Testis (tissue), 3 donors: ENCODE measurements around the gene NDOR1. TPM values are rescaled to one million over a fixed set of nuclear protein-coding genes. Genes with fewer than 3 reads are reported as not detected.

Source experiments
- DNase-seq: peaks from one replicate; pipeline ENCODE4 v3.0.0-alpha.2; 2019
- H3K27ac ChIP-seq, 2 donors: fragments of 200-600 bp; sonication (generic); one replicate each; pipeline ENCODE4 v1.5.1; 2019
- H3K27me3 ChIP-seq: fragments of 200-600 bp; sonication (generic); one replicate; pipeline ENCODE4 v1.5.1; 2019
- H3K36me3 ChIP-seq: fragments of 200-600 bp; sonication (generic); one replicate; pipeline ENCODE4 v1.5.1; 2017; ENCODE audit warnings: low read depth; ENCODE audit errors: missing control alignments
- H3K4me1 ChIP-seq: fragments of 200-600 bp; sonication (generic); one replicate; pipeline ENCODE4 v1.5.1; 2019
- H3K4me3 ChIP-seq, 2 donors: fragments of 200-600 bp; sonication (generic); one replicate each; pipeline ENCODE4 v1.5.1; 2017 to 2019
- H3K9me3 ChIP-seq: fragments of 200-600 bp; sonication (generic); one replicate; pipeline ENCODE4 v1.5.1; 2017
- POLR2A ChIP-seq: fragments of 450-650 bp; IDR thresholded peaks from one replicate; pipeline ENCODE4 v1.6.1; 2017; ENCODE audit warnings: antibody characterized with exemption, mild to moderate bottlenecking, moderate library complexity
- WGBS, 2 donors: methylation state at CpG; one replicate each; pipeline ENCODE4 v1.1.5; 2018; 5-methylcytosine and 5-hydroxymethylcytosine counted together
- intact Hi-C: fragments of 100-400 bp; cut with DNase I; formaldehyde crosslinking; loops from one replicate; pipeline ENCODE4 v1.15.1; 2023; ENCODE audit warnings: low total_unique reads
- polyA plus RNA-seq: library from polyadenylated mRNA; stranded (reverse); fragments of 350-450 nt; fragmentation: Illumina TruSeq; extraction: RNeasy Lipid Tissue Mini Kit (QIAGEN cat#74804); gene quantifications from one replicate; pipeline ENCODE4 v1.2.3, GENCODE V29; 2014; ENCODE audit warnings: low read depth, low replicate concordance; ENCODE audit not compliant: insufficient read depth
- total RNA-seq, 2 donors: library from RNA; depleted of rRNA; stranded (reverse); fragments of >200 nt; gene quantifications; one replicate each; pipeline ENCODE4 v1.2.3, GENCODE V29; 2016
- TF ChIP-seq, protein P1 (sequence below), 3 experiments: fragments of 450-650 bp in 2 of 3; fragments of 200-600 bp in 1 of 3; sonication (generic) in 1 of 3; IDR thresholded peaks; one replicate each; pipeline ENCODE4 v1.5.1; 2016 to 2019; ENCODE audit warnings: antibody characterized with exemption in 3 of 3, mild to moderate bottlenecking in 2 of 3, moderate library complexity in 1 of 3

The NDOR1 gene
- total and polyA plus RNA-seq, 3 donors from 2014 or later, result 21.9 to 29.1 (median 27.5) TPM

DNA sequence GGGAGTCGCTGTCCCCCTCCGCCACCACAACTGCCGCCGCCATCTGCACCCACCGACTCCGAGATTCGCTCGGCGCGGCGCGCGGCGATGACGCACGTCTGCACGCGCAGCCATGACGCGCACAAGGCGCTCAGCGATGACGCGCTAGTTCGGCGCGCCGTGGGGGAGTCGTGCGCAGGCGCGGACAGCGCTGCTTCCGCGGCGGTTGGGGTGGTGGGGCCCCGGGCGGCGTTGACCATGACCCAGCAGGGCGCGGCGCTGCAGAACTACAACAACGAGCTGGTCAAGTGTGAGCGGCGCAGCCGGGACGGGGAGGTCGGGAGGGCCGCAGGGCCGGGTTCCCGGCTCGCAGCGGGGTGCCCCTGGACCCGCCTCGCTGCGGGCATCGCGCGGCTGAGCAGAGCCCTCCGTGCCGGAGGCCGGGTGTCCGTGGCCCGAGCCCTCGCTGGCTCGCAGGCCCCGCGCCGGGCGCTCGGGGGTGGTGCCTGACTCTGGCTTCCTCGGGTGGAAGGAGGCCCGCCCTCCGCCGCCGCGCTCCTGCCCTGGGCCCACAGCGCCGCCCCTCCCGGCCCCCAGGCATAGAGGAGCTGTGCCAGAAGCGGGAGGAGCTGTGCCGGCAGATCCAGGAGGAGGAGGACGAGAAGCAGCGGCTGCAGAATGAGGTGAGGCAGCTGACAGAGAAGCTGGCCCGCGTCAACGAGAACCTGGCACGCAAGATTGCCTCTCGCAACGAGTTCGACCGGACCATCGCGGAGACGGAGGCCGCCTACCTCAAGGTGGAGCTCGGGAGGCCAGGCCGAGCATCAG is 16.8 kb upstream of the NDOR1 start, which contains the start of the genes ANAPC2 and SSNA1:
ANAPC2 (minus strand) TSS at position 71 of the 807 bp plus-strand sequence; CDS start at position 43, 28 bp downstream.
SSNA1 (plus strand) TSS at position 187 of the 807 bp plus-strand sequence; CDS start at position 238, 51 bp downstream.
- H3K36me3 ChIP-seq, result no peaks in the 10 kb centered on the region
- no peaks in the 10 kb centered on the region for H3K27me3 ChIP-seq
- intact Hi-C loops, result no loop called here
- H3K4me3 ChIP-seq, result peak within 1 kb of the TSS; percentile 96 to 98
- 0 to 1% methylated on average over 5 to 59 of the region's 98 CpGs for WGBS, 2 donors
- no peaks in the 10 kb centered on the region for H3K9me3 ChIP-seq
- peak within 1 kb of the TSS; percentile 68 to 86 for H3K27ac ChIP-seq
- peak; percentile 93 for DNase-seq
- TF ChIP-seq, protein P1, sequence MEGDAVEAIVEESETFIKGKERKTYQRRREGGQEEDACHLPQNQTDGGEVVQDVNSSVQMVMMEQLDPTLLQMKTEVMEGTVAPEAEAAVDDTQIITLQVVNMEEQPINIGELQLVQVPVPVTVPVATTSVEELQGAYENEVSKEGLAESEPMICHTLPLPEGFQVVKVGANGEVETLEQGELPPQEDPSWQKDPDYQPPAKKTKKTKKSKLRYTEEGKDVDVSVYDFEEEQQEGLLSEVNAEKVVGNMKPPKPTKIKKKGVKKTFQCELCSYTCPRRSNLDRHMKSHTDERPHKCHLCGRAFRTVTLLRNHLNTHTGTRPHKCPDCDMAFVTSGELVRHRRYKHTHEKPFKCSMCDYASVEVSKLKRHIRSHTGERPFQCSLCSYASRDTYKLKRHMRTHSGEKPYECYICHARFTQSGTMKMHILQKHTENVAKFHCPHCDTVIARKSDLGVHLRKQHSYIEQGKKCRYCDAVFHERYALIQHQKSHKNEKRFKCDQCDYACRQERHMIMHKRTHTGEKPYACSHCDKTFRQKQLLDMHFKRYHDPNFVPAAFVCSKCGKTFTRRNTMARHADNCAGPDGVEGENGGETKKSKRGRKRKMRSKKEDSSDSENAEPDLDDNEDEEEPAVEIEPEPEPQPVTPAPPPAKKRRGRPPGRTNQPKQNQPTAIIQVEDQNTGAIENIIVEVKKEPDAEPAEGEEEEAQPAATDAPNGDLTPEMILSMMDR (IDR thresholded peaks at IDR 0.05), result peak in 2 of 3 experiments; percentile 37 to 46
- TF ChIP-seq POLR2A, result peak; percentile 38
- peaks cover 26% of the 10 kb centered on the region for H3K4me1 ChIP-seq

DNA sequence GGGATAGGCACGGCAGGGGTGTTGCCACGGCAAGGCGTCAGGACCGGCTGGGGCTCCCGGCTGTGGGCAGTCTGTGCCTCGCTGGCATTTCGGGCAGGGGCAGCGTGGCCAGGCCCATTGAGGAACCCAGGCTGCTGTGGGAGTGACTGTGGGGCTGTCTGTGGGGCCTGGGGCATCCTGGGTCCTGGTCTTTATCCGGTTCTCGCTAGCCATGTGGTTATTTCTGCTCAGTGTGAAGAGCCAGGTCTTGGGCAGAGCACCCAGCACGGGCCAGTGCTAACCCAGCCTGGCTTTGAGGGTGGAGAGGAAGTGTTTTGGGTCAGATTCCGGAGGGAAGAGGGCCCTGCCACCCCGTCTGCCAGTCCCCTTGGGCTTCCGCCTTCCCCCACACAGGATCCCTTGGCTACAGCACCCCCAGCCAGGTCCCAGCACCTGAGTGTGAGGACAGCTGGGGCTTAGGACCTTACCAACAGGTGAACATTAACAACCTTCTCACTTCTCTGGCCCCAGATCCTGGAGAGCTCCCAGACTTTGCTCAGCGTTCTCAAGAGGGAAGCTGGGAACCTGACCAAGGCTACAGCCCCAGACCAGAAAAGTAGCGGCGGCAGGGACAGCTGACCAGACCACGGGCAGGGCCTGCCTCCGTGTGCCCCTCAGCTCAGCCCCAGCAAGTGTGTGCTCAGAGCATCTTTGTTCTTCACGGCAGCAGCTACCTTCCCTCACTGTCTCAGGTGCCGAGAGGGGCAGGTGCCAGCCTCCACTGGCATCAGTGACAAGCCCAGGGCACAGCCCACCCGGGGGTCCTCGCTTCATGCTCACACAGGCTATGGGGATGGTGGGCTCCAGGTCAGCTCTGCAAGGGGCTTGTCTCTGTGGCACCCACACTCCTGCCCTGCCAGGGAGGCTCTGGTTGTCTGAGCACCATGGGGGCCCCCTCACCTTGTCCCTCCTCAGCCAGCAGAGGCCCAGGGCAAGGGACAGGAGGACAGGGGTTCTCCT is 15.9 kb upstream of the NDOR1 start:
- H3K36me3 ChIP-seq, result no peaks in the 10 kb centered on the region
- H3K9me3 ChIP-seq, result no peaks in the 10 kb centered on the region
- DNase-seq, result no peak
- intact Hi-C loops, result no loop called here
- peaks cover 26% of the 10 kb centered on the region for H3K4me1 ChIP-seq
- peak overlapping the region; percentile 96 to 98 for H3K4me3 ChIP-seq
- TF ChIP-seq, protein P1 (IDR thresholded peaks at IDR 0.05), result no peak
- TF ChIP-seq POLR2A, result no peak
- H3K27me3 ChIP-seq, result no peaks in the 10 kb centered on the region
- 33 to 40% methylated on average over 6 to 23 of the region's 23 CpGs for WGBS, 2 donors
- peak overlapping the region; percentile 68 to 86 for H3K27ac ChIP-seq

DNA sequence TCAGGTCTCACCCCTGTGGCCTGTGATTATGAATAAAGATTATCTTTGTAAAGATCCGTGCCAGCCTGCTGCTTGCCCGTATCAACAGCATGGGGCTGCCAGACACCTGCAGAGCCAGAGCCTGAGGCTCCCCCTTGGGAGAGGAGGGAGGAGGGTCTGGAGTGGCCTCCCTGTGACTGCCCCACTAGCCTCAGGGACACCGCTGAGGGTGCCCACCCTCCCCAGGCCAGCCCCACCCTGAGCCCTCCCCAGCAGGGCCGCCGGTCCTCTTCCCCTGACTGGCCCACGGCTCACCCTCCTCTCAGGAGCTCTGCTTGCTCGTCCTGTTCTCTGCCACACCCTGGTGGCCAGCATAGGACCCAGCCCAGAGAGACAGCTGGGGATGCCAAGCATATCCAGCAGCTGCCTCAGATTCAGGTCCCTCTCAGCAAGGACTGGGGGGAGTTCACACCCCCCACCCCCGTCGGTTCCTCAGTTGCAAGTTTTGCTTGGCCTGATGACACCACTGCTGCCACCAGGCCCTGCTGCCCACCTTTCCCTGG is 15.1 kb upstream of the NDOR1 start:
- 71 to 76% methylated on average over 9 of the region's 9 CpGs for WGBS, 2 donors
- Histone ChIP-seq H3K27ac (no peak overlapping the region), H3K36me3 (no peaks in the 10 kb centered on the region), H3K9me3 (no peaks in the 10 kb centered on the region), H3K27me3 (no peaks in the 10 kb centered on the region), H3K4me3 (no peak overlapping the region), H3K4me1 (peaks cover 26% of the 10 kb centered on the region)
- intact Hi-C loops, result no loop called here
- TF ChIP-seq, protein P1 (IDR thresholded peaks at IDR 0.05), result no peak
- TF ChIP-seq POLR2A, result no peak
- DNase-seq, result no peak

DNA sequence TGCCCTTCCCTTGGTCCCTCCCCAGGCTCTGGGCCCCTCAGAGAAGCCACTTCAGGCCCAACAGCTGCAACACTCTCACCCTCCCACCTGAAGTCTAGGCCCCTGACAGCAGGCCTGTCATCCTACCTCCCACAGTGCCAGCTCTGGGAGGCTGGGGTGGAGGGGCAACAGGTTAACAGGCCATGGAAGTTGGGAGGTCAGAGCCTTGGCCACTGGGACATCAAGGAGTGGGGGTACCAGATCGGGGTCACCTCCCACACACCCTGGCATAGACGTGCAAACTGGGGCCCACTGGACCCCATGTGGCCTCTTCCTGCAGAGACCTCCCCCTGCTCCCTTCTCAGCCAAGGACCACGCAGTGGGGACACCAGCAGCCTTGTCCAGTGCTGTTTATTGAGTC is 14.3 kb upstream of the NDOR1 start:
- no peak overlapping the region for H3K4me3 ChIP-seq
- peaks cover 26% of the 10 kb centered on the region for H3K4me1 ChIP-seq
- H3K27me3 ChIP-seq, result no peaks in the 10 kb centered on the region
- no peaks in the 10 kb centered on the region for H3K9me3 ChIP-seq
- TF ChIP-seq POLR2A, result no peak
- TF ChIP-seq, protein P1 (IDR thresholded peaks at IDR 0.05), result no peak
- H3K36me3 ChIP-seq, result no peaks in the 10 kb centered on the region
- DNase-seq, result no peak
- intact Hi-C loops, result no loop called here
- 64 to 86% methylated on average over 1 to 3 of the region's 3 CpGs for WGBS, 2 donors
- H3K27ac ChIP-seq, result no peak overlapping the region
